ENCODE data around the gene POLR1H.

Gene POLR1H

GRCh38 chr6:30060606-30061091 lies 416 bp upstream of the POLR1H start:
- peak overlapping the region; percentile 59 to 92 (median 76) for H3K4me3 ChIP-seq
- peak overlapping the region; percentile 12 to 95 (median 90) for H3K27ac ChIP-seq

GRCh38 chr6:30061858-30062458 lies 893 bp downstream of the POLR1H start:
- H3K27ac ChIP-seq: peak overlapping the region; percentile 12 to 95 (median 90)

GRCh38 chr6:30062471-30063178 lies 1.6 kb downstream of the POLR1H start:
- H3K27ac ChIP-seq: peak overlapping the region in 5 of 21 experiments; percentile 88 to 94 (median 93)
- H3K4me3 ChIP-seq: peak overlapping the region in 3 of 7 experiments; percentile 59 to 92 (median 78)

More at GRCh38 chr6:30061858-30062458, 893 bp downstream of the POLR1H start:
- peak overlapping the region; percentile 59 to 92 (median 76) for H3K4me3 ChIP-seq

GRCh38 chr6:30063315-30063714 lies 2.2 kb downstream of the POLR1H start:
- no peak overlapping the region for H3K4me3 ChIP-seq
- no peak overlapping the region for H3K27ac ChIP-seq

GRCh38 chr6:30066082-30066481 lies 5.0 kb downstream of the POLR1H start:
- Histone ChIP-seq H3K27ac (peak overlapping the region in 20 of 21 experiments; percentile 61 to 95 (median 84)), H3K4me3 (peak overlapping the region; percentile 49 to 77 (median 72))

- Histone ChIP-seq H3K27ac (peak within 1 kb of the TSS; percentile 73 to 95 (median 86)), H3K4me3 (peak within 1 kb of the TSS; percentile 49 to 77 (median 72))
Measured at GRCh38 chr6:30066577-30067459, 5.8 kb downstream of the POLR1H start, which contains the start of gene PPP1R11. TSS of gene PPP1R11 (plus strand) at chr6:30067198. CDS start at chr6:30067411, 213 bp downstream.

GRCh38 chr6:30067460-30068139 lies 6.5 kb downstream of the POLR1H start:
- Histone ChIP-seq H3K4me3 (peak overlapping the region; percentile 49 to 77 (median 72)), H3K27ac (peak overlapping the region; percentile 73 to 95 (median 86))

- no peak overlapping the region for H3K4me3 ChIP-seq
- no peak overlapping the region for H3K27ac ChIP-seq
Measured at GRCh38 chr6:30071081-30071818, 10.2 kb downstream of the POLR1H start.

- no peak overlapping the region for H3K4me3 ChIP-seq
Measured at GRCh38 chr6:30071858-30072257, 10.8 kb downstream of the POLR1H start.

GRCh38 chr6:30073489-30074235 lies 12.6 kb downstream of the POLR1H start:
- Histone ChIP-seq H3K4me3 (peak overlapping the region in 5 of 7 experiments; percentile 34 to 65 (median 40)), H3K27ac (peak overlapping the region in 1 of 21 experiments; percentile 57)

More at GRCh38 chr6:30071858-30072257, 10.8 kb downstream of the POLR1H start:
- H3K27ac ChIP-seq: no peak overlapping the region

- peak overlapping the region; percentile 32 to 65 (median 37) for H3K4me3 ChIP-seq
- H3K27ac ChIP-seq: peak overlapping the region in 15 of 21 experiments; percentile 4 to 83 (median 63)
Measured at GRCh38 chr6:30074331-30075093, 13.4 kb downstream of the POLR1H start.

- Histone ChIP-seq H3K4me3 (peak within 1 kb of the TSS; percentile 32 to 65 (median 37)), H3K27ac (peak within 1 kb of the TSS in 18 of 21 experiments; percentile 4 to 83 (median 58))
Measured at GRCh38 chr6:30075094-30075789, 14.2 kb downstream of the POLR1H start, which contains the start of gene RNF39. TSS of gene RNF39 (minus strand) at chr6:30075769. CDS start at chr6:30075585, 184 bp downstream.

GRCh38 chr6:30075790-30076732 lies 15.0 kb downstream of the POLR1H start:
- Histone ChIP-seq H3K27ac (peak overlapping the region in 15 of 21 experiments; percentile 4 to 83 (median 57)), H3K4me3 (peak overlapping the region in 6 of 7 experiments; percentile 34 to 65 (median 38))

- Histone ChIP-seq H3K4me3 (no peak overlapping the region), H3K27ac (peak overlapping the region in 1 of 21 experiments; percentile 30)
Measured at GRCh38 chr6:30077218-30077617, 16.2 kb downstream of the POLR1H start.

- no peak overlapping the region for H3K27ac ChIP-seq
- no peak overlapping the region for H3K4me3 ChIP-seq
Measured at GRCh38 chr6:30087876-30088275, 26.8 kb downstream of the POLR1H start.

Measured in skin epidermis (tissue), 12 donors.